ENCODE data around the gene SLC1A4. TPM values are rescaled to one million over a fixed set of nuclear protein-coding genes. Genes with fewer than 3 reads are reported as not detected.
"Not testable (repeated sequence)": the region's sequence is repeated elsewhere in the genome, so short reads cannot be mapped to it uniquely, and the experiment has no call there.

SLC1A4 gene
- total and polyA plus RNA-seq, 4 experiments from 2014 or later, result 1.6 to 10.3 (median 5.1) TPM

GRCh38 chr2:65032019-65032975 is 43.1 kb downstream of the SLC1A4 start:
- H3K9me3 ChIP-seq (ENCODE audit: control insufficient read depth in 1 of 2, low read length in 2 of 2), result no peaks in the 10 kb centered on the region
- intact Hi-C loops (cut with micrococcal nuclease), result loop anchor here (2.0 kb wide), 2 partner anchors 43 to 115 kb away; partner anchors contain the start of gene SLC1A4
- H3K4me1 Mint-ChIP-seq, result peaks cover 23 to 26% (median 24%) of the 10 kb centered on the region in 4 donors
- H3K4me1 ChIP-seq (ENCODE audit: insufficient read depth, low read length), result peaks cover 30% of the 10 kb centered on the region
- no peaks in the 10 kb centered on the region for H3K27me3 ChIP-seq (ENCODE audit: insufficient read depth, low read length)
- peak overlapping the region; percentile 39 to 75 (median 65) for H3K4me3 Mint-ChIP-seq
- no peaks in the 10 kb centered on the region for H3K36me3 ChIP-seq (ENCODE audit: insufficient read depth, low read length)
- no peak for DNase-seq
- peak overlapping the region; percentile 49 for H3K27ac ChIP-seq (ENCODE audit: low read depth, low read length)
- POLR2A ChIA-PET (ENCODE audit: partially characterized antibody), result interaction anchor here (1.2 to 2.5 kb wide), 4 partner anchors 24 to 114 kb away, joined by 5 to 11 read pairs (median 9); partner anchors contain the start of genes CEP68 and SLC1A4
- H3K9me3 Mint-ChIP-seq, result no peaks in the 10 kb centered on the region
- no peaks in the 10 kb centered on the region for H3K27me3 Mint-ChIP-seq
- CTCF ChIA-PET (ENCODE audit: partially characterized antibody), result interaction anchor here (1.0 to 6.9 kb wide), 7 partner anchors 8 to 510 kb away, joined by 3 to 62 read pairs (median 5); no protein-coding TSS in a partner anchor
- peak overlapping the region; percentile 33 to 92 (median 67) for H3K27ac Mint-ChIP-seq
- H3K4me3 ChIP-seq (ENCODE audit: low read length in 2 of 2), result peak overlapping the region in 1 of 2 donors; percentile 13
- no peaks in the 10 kb centered on the region for H3K36me3 Mint-ChIP-seq

GRCh38 chr2:65033178-65033577 is 44.0 kb downstream of the SLC1A4 start:
- Histone ChIP-seq H3K27me3 (ENCODE audit: insufficient read depth, low read length) (no peaks in the 10 kb centered on the region), H3K36me3 (ENCODE audit: insufficient read depth, low read length) (no peaks in the 10 kb centered on the region), H3K4me1 (ENCODE audit: insufficient read depth, low read length) (peaks cover 30% of the 10 kb centered on the region), H3K27ac (ENCODE audit: low read depth, low read length) (no peak overlapping the region), H3K9me3 (ENCODE audit: control insufficient read depth in 1 of 2, low read length in 2 of 2) (no peaks in the 10 kb centered on the region), H3K4me3 (ENCODE audit: low read length in 2 of 2) (no peak overlapping the region)
- intact Hi-C loops (cut with micrococcal nuclease), result loop anchor here (2.0 kb wide), 2 partner anchors 44 to 116 kb away; partner anchors contain the start of gene SLC1A4
- no peaks in the 10 kb centered on the region for H3K9me3 Mint-ChIP-seq
- peaks cover 0 to 2% of the 10 kb centered on the region in 2 donors for H3K36me3 Mint-ChIP-seq
- H3K4me1 Mint-ChIP-seq, result peaks cover 23 to 26% (median 24%) of the 10 kb centered on the region in 4 donors
- no peak overlapping the region for H3K27ac Mint-ChIP-seq
- ChIA-PET CTCF (ENCODE audit: partially characterized antibody) (interaction anchor here (1.0 to 6.9 kb wide), 6 partner anchors 9 to 511 kb away, joined by 3 to 62 read pairs (median 4); no protein-coding TSS in a partner anchor), POLR2A (ENCODE audit: partially characterized antibody) (interaction anchor here (1.2 kb wide), 1 partner anchor 115 kb away, joined by 5 read pairs; no protein-coding TSS in a partner anchor)
- H3K27me3 Mint-ChIP-seq, result no peaks in the 10 kb centered on the region
- DNase-seq, result peak in 3 of 5 donors; percentile 19 to 26 (median 19)
- no peak overlapping the region for H3K4me3 Mint-ChIP-seq

- not testable (repeated sequence) for H3K27ac ChIP-seq (ENCODE audit: low read depth, low read length); H3K27ac Mint-ChIP-seq
These were observed 44.5 kb downstream of the SLC1A4 start for GRCh38 chr2:65033667-65034066.

GRCh38 chr2:65035351-65035943 is 46.2 kb downstream of the SLC1A4 start:
- CTCF ChIA-PET (ENCODE audit: partially characterized antibody), result interaction anchor here (0.6 to 6.9 kb wide), 3 partner anchors 8 to 118 kb away, joined by 3 to 62 read pairs (median 11); no protein-coding TSS in a partner anchor
- Mint-ChIP-seq H3K27me3 (no peaks in the 10 kb centered on the region), H3K27ac (no peak overlapping the region), H3K4me1 (peaks cover 23 to 30% (median 27%) of the 10 kb centered on the region in 4 donors), H3K9me3 (no peaks in the 10 kb centered on the region), H3K36me3 (peaks cover 0 to 4% of the 10 kb centered on the region in 2 donors), H3K4me3 (no peak overlapping the region)
- DNase-seq, result no peak
- intact Hi-C loops (cut with micrococcal nuclease), result no loop called here
- no peaks in the 10 kb centered on the region for H3K27me3 ChIP-seq (ENCODE audit: insufficient read depth, low read length)
- no peak overlapping the region for H3K27ac ChIP-seq (ENCODE audit: low read depth, low read length)
- peaks cover 33% of the 10 kb centered on the region for H3K4me1 ChIP-seq (ENCODE audit: insufficient read depth, low read length)
- POLR2A ChIA-PET (ENCODE audit: partially characterized antibody), result no interaction called here
- no peaks in the 10 kb centered on the region for H3K9me3 ChIP-seq (ENCODE audit: control insufficient read depth in 1 of 2, low read length in 2 of 2)
- H3K36me3 ChIP-seq (ENCODE audit: insufficient read depth, low read length), result no peaks in the 10 kb centered on the region
- H3K4me3 ChIP-seq (ENCODE audit: low read length in 2 of 2), result no peak overlapping the region

More at GRCh38 chr2:65033667-65034066, 44.5 kb downstream of the SLC1A4 start:
- not testable (repeated sequence) for H3K36me3 ChIP-seq (ENCODE audit: insufficient read depth, low read length); DNase-seq; H3K27me3 ChIP-seq (ENCODE audit: insufficient read depth, low read length); H3K9me3 ChIP-seq (ENCODE audit: control insufficient read depth in 1 of 2, low read length in 2 of 2); H3K9me3 Mint-ChIP-seq; H3K4me3 Mint-ChIP-seq; H3K4me3 ChIP-seq (ENCODE audit: low read length in 2 of 2); H3K27me3 Mint-ChIP-seq; H3K36me3 Mint-ChIP-seq
- intact Hi-C loops (cut with micrococcal nuclease), result loop anchor here (2.0 kb wide), 2 partner anchors 45 to 117 kb away; partner anchors contain the start of gene SLC1A4
- CTCF ChIA-PET (ENCODE audit: partially characterized antibody), result interaction anchor here (0.7 to 6.9 kb wide), 6 partner anchors 22 to 725 kb away, joined by 3 to 62 read pairs (median 4); no protein-coding TSS in a partner anchor
- peaks cover 30% of the 10 kb centered on the region for H3K4me1 ChIP-seq (ENCODE audit: insufficient read depth, low read length)
- POLR2A ChIA-PET (ENCODE audit: partially characterized antibody), result interaction anchor here (1.2 kb wide), 1 partner anchor 116 kb away, joined by 5 read pairs; no protein-coding TSS in a partner anchor
- H3K4me1 Mint-ChIP-seq, result peaks cover 23 to 26% (median 24%) of the 10 kb centered on the region in 4 donors

DNA sequence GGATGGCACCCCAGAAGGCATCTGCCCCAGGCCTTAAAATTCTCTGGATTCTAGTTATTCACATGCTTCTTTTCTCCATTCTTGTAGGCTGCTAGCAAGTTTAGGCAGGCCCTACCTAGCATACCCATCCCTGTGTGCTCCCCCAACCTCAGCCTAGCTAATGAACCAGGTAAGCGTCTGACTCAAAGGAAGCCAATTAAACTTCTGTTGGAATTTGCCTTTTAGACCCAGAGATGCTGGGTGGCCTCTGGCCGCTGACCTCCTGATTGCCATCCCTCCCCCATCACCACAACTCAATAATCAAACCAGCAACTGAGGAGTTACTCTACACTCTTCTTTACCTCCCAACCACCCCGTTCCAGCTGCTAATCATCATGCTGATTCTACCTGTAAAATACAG is 48.0 kb downstream of the SLC1A4 start:
- no peak overlapping the region for H3K27ac ChIP-seq (ENCODE audit: low read depth, low read length)

GRCh38 chr2:65039640-65040039 is 50.4 kb downstream of the SLC1A4 start:
- Histone ChIP-seq H3K27me3 (ENCODE audit: insufficient read depth, low read length) (no peaks in the 10 kb centered on the region), H3K4me3 (ENCODE audit: low read length in 2 of 2) (no peak overlapping the region), H3K27ac (ENCODE audit: low read depth, low read length) (no peak overlapping the region), H3K9me3 (ENCODE audit: control insufficient read depth in 1 of 2, low read length in 2 of 2) (no peaks in the 10 kb centered on the region), H3K4me1 (ENCODE audit: insufficient read depth, low read length) (peaks cover 8% of the 10 kb centered on the region), H3K36me3 (ENCODE audit: insufficient read depth, low read length) (no peaks in the 10 kb centered on the region)
- DNase-seq, result no peak
- Mint-ChIP-seq H3K4me3 (no peak overlapping the region), H3K9me3 (peaks cover 0 to 13% (median 8%) of the 10 kb centered on the region in 8 donors), H3K27ac (no peak overlapping the region), H3K36me3 (peaks cover 6 to 12% of the 10 kb centered on the region in 2 donors), H3K4me1 (peaks cover 4 to 11% (median 8%) of the 10 kb centered on the region in 4 donors), H3K27me3 (no peaks in the 10 kb centered on the region)
- CTCF ChIA-PET (ENCODE audit: partially characterized antibody), result interaction anchor here (0.7 to 9.5 kb wide), 9 partner anchors 8 to 122 kb away, joined by 3 to 165 read pairs (median 5); partner anchors contain the start of gene CEP68
- POLR2A ChIA-PET (ENCODE audit: partially characterized antibody), result no interaction called here
- intact Hi-C loops (cut with micrococcal nuclease), result loop anchor here (1.0 to 2.0 kb wide), 6 partner anchors 17 to 534 kb away; partner anchors contain the start of genes CEP68 and SLC1A4

More for the DNA sequence above, 48.0 kb downstream of the SLC1A4 start:
- Mint-ChIP-seq H3K4me1 (peaks cover 8 to 16% (median 13%) of the 10 kb centered on the region in 4 donors), H3K27ac (no peak overlapping the region), H3K36me3 (peaks cover 0 to 4% of the 10 kb centered on the region in 2 donors), H3K4me3 (no peak overlapping the region), H3K9me3 (no peaks in the 10 kb centered on the region), H3K27me3 (no peaks in the 10 kb centered on the region)
- H3K9me3 ChIP-seq (ENCODE audit: control insufficient read depth in 1 of 2, low read length in 2 of 2), result no peaks in the 10 kb centered on the region
- peaks cover 19% of the 10 kb centered on the region for H3K4me1 ChIP-seq (ENCODE audit: insufficient read depth, low read length)
- ChIA-PET POLR2A (ENCODE audit: partially characterized antibody) (interaction anchor here (0.8 to 1.3 kb wide), 2 partner anchors 16 to 91 kb away, joined by 3 read pairs; no protein-coding TSS in a partner anchor), CTCF (ENCODE audit: partially characterized antibody) (interaction anchor here (1.0 to 9.5 kb wide), 4 partner anchors 12 to 120 kb away, joined by 3 to 165 read pairs (median 3); partner anchors contain the start of gene CEP68)
- no peaks in the 10 kb centered on the region for H3K36me3 ChIP-seq (ENCODE audit: insufficient read depth, low read length)
- H3K27me3 ChIP-seq (ENCODE audit: insufficient read depth, low read length), result no peaks in the 10 kb centered on the region
- H3K4me3 ChIP-seq (ENCODE audit: low read length in 2 of 2), result no peak overlapping the region
- intact Hi-C loops (cut with micrococcal nuclease), result no loop called here
- no peak for DNase-seq

All from CD4-positive, alpha-beta memory T cell (primary cell).